ENCODE results near the gene TMEM252.

TMEM252 gene

GRCh38 chr9:68541568-68541967 is 885 bp upstream of the TMEM252 start:
- TF ChIP-seq, protein P1, sequence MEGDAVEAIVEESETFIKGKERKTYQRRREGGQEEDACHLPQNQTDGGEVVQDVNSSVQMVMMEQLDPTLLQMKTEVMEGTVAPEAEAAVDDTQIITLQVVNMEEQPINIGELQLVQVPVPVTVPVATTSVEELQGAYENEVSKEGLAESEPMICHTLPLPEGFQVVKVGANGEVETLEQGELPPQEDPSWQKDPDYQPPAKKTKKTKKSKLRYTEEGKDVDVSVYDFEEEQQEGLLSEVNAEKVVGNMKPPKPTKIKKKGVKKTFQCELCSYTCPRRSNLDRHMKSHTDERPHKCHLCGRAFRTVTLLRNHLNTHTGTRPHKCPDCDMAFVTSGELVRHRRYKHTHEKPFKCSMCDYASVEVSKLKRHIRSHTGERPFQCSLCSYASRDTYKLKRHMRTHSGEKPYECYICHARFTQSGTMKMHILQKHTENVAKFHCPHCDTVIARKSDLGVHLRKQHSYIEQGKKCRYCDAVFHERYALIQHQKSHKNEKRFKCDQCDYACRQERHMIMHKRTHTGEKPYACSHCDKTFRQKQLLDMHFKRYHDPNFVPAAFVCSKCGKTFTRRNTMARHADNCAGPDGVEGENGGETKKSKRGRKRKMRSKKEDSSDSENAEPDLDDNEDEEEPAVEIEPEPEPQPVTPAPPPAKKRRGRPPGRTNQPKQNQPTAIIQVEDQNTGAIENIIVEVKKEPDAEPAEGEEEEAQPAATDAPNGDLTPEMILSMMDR (IDR thresholded peaks at IDR 0.05; ENCODE audit: insufficient read depth, low read depth, low read length, missing control alignments), result no peak
- no peak overlapping the region for H3K4me3 ChIP-seq (ENCODE audit: low read length)
- DNase-seq (ENCODE audit: low read depth), result no peak

GRCh38 chr9:68538200-68538599 is 2.5 kb downstream of the TMEM252 start:
- TF ChIP-seq, protein P1 (IDR thresholded peaks at IDR 0.05; ENCODE audit: insufficient read depth, low read depth, low read length, missing control alignments), result no peak
- no peak for DNase-seq (ENCODE audit: low read depth)
- no peak overlapping the region for H3K4me3 ChIP-seq (ENCODE audit: low read length)

- no peak for DNase-seq (ENCODE audit: low read depth)
- TF ChIP-seq, protein P1 (IDR thresholded peaks at IDR 0.05; ENCODE audit: insufficient read depth, low read depth, low read length, missing control alignments), result no peak
- H3K4me3 ChIP-seq (ENCODE audit: low read length), result no peak overlapping the region
These were observed 3.1 kb downstream of the TMEM252 start for GRCh38 chr9:68537616-68537880.

GRCh38 chr9:68536876-68537615 is 3.6 kb downstream of the TMEM252 start:
- DNase-seq (ENCODE audit: low read depth), result no peak
- TF ChIP-seq, protein P1 (IDR thresholded peaks at IDR 0.05; ENCODE audit: insufficient read depth, low read depth, low read length, missing control alignments), result no peak
- H3K4me3 ChIP-seq (ENCODE audit: low read length), result no peak overlapping the region

DNA sequence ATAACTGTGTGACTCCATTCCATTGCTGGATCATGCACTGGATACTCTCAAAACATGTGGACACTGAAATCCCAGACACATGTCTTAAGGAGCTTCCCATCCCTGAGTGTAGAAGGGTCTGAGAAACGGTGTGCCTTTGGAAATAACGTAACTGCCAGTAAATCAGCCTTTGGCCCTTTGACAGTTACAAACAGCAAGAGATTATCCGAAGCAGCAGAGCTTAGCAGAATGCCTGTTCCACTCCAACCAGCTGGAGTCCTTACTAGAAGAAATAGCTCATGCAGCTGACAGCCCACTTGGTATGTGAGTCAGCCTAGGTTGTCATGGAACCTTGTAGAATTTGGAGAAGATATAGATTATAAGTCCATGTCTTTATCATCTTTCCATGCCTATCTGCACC is 7.0 kb downstream of the TMEM252 start:
- TF ChIP-seq, protein P1 (IDR thresholded peaks at IDR 0.05; ENCODE audit: insufficient read depth, low read depth, low read length, missing control alignments), result no peak
- DNase-seq (ENCODE audit: low read depth), result no peak

GRCh38 chr9:68532131-68532530 is 8.6 kb downstream of the TMEM252 start:
- H3K4me3 ChIP-seq (ENCODE audit: low read length), result no peak overlapping the region
- DNase-seq (ENCODE audit: low read depth), result no peak
- TF ChIP-seq, protein P1 (IDR thresholded peaks at IDR 0.05; ENCODE audit: insufficient read depth, low read depth, low read length, missing control alignments), result no peak

More for the DNA sequence above, 7.0 kb downstream of the TMEM252 start:
- no peak overlapping the region for H3K4me3 ChIP-seq (ENCODE audit: low read length)

DNA sequence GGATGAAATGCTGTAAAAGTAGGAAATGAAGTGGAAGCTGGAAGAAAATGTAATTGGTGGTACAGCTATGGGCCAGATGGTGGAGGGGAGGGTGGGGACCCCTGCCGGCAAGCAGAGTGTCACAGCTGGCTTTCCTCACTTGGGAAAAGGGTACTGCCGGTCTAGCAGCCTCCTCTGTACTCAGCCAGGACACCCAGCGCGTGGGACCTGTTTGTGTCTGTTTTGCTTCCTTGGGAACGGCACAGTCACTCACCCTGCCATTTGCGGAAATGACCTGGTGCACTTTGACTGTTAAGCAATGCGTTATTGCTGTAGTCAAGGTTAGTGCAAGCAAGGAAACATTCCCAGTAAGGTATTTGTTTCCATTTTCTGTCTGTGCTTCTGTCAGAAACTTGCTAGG is 10.1 kb downstream of the TMEM252 start:
- TF ChIP-seq, protein P1 (IDR thresholded peaks at IDR 0.05; ENCODE audit: insufficient read depth, low read depth, low read length, missing control alignments), result no peak
- no peak overlapping the region for H3K4me3 ChIP-seq (ENCODE audit: low read length)
- DNase-seq (ENCODE audit: low read depth), result no peak

Data from epithelial cell of esophagus (primary cell).